ENCODE results near the gene DNAJC15.

Gene DNAJC15

GRCh38 chr13:43139211-43139610, 115.8 kb downstream of the DNAJC15 start:
- in situ Hi-C loops (cut with HindIII; ENCODE audit: low sequenced_read_pairs), result no loop called here
- TF ChIP-seq CTCF (IDR thresholded peaks at IDR 0.05; ENCODE audit: low read depth, low read length, missing control alignments), result no peak
- DNase-seq (ENCODE audit: low read depth), result no peak

GRCh38 chr13:43139921-43140320, 116.5 kb downstream of the DNAJC15 start:
- no peak overlapping the region for H3K4me3 ChIP-seq (ENCODE audit: low read depth, low read length)
- in situ Hi-C loops (cut with HindIII; ENCODE audit: low sequenced_read_pairs), result no loop called here
- TF ChIP-seq CTCF (IDR thresholded peaks at IDR 0.05; ENCODE audit: low read depth, low read length, missing control alignments), result no peak
- no peak for DNase-seq (ENCODE audit: low read depth)

More at GRCh38 chr13:43139211-43139610, 115.8 kb downstream of the DNAJC15 start:
- no peak overlapping the region for H3K4me3 ChIP-seq (ENCODE audit: low read depth, low read length)

- H3K4me3 ChIP-seq (ENCODE audit: low read depth, low read length), result no peak overlapping the region
- no peak for DNase-seq (ENCODE audit: low read depth)
- in situ Hi-C loops (cut with HindIII; ENCODE audit: low sequenced_read_pairs), result no loop called here
- TF ChIP-seq CTCF (IDR thresholded peaks at IDR 0.05; ENCODE audit: low read depth, low read length, missing control alignments), result no peak
Measured at GRCh38 chr13:43140985-43141384, 117.6 kb downstream of the DNAJC15 start.

- no peak for TF ChIP-seq CTCF (IDR thresholded peaks at IDR 0.05; ENCODE audit: low read depth, low read length, missing control alignments)
- DNase-seq (ENCODE audit: low read depth), result no peak
- H3K4me3 ChIP-seq (ENCODE audit: low read depth, low read length), result no peak overlapping the region
- in situ Hi-C loops (cut with HindIII; ENCODE audit: low sequenced_read_pairs), result no loop called here
Measured at GRCh38 chr13:43141685-43142084, 118.3 kb downstream of the DNAJC15 start.

- no peak overlapping the region for H3K4me3 ChIP-seq (ENCODE audit: low read depth, low read length)
- TF ChIP-seq CTCF (IDR thresholded peaks at IDR 0.05; ENCODE audit: low read depth, low read length, missing control alignments), result no peak
- no peak for DNase-seq (ENCODE audit: low read depth)
- in situ Hi-C loops (cut with HindIII; ENCODE audit: low sequenced_read_pairs), result no loop called here
Measured at GRCh38 chr13:43143591-43143990, 120.2 kb downstream of the DNAJC15 start.

GRCh38 chr13:43145534-43146196, 122.3 kb downstream of the DNAJC15 start:
- TF ChIP-seq CTCF (IDR thresholded peaks at IDR 0.05; ENCODE audit: low read depth, low read length, missing control alignments), result no peak
- in situ Hi-C loops (cut with HindIII; ENCODE audit: low sequenced_read_pairs), result no loop called here
- DNase-seq (ENCODE audit: low read depth), result no peak
- H3K4me3 ChIP-seq (ENCODE audit: low read depth, low read length), result no peak overlapping the region
